WTC11 (cell line): ENCODE measurements around the gene NRG2.

Experiments
- ELF4 ChIP-seq: sonication (generic); formaldehyde crosslinking; IDR thresholded peaks from 2 replicates; pipeline ENCODE4 v1.8.1; 2022; ENCODE audit warnings: low read depth, mild to moderate bottlenecking, moderate library complexity, missing genetic modification reagents
- KAT7 ChIP-seq: sonication (generic); formaldehyde crosslinking; IDR thresholded peaks from 2 replicates; pipeline ENCODE4 v1.8.1; 2023; ENCODE audit warnings: missing genetic modification reagents, mild to moderate bottlenecking, borderline replicate concordance
- NR1H2 ChIP-seq: sonication (generic); formaldehyde crosslinking; IDR thresholded peaks from 2 replicates; pipeline ENCODE4 v1.9.0; 2021; ENCODE audit warnings: mild to moderate bottlenecking, moderate library complexity, missing genetic modification reagents
- SMAD4 ChIP-seq: sonication (generic); formaldehyde crosslinking; IDR thresholded peaks from 2 replicates; pipeline ENCODE4 v1.8.0; 2022; ENCODE audit warnings: mild to moderate bottlenecking, missing genetic modification reagents
- ZNF121 ChIP-seq: sonication (generic); formaldehyde crosslinking; IDR thresholded peaks from 2 replicates; pipeline ENCODE4 v1.8.0; 2023; ENCODE audit warnings: missing genetic modification reagents
- TF ChIP-seq, protein P1 (sequence below): fragments of 200-600 bp; IDR thresholded peaks from 2 replicates; pipeline ENCODE4 v1.8.0; 2022; ENCODE audit warnings: antibody characterized with exemption
- TF ChIP-seq, protein P2 (sequence below): sonication (generic); formaldehyde crosslinking; IDR thresholded peaks from 2 replicates; pipeline ENCODE4 v1.8.1; 2022; ENCODE audit warnings: missing genetic modification reagents, borderline replicate concordance
- TF ChIP-seq, protein P3 (sequence below): sonication (generic); formaldehyde crosslinking; conservative IDR thresholded peaks from 2 replicates; pipeline ENCODE4 v1.8.1; 2022; ENCODE audit warnings: mild to moderate bottlenecking, missing genetic modification reagents
- TF ChIP-seq, protein P4 (sequence below): sonication (generic); formaldehyde crosslinking; IDR thresholded peaks from 2 replicates; pipeline ENCODE4 v1.8.1; 2022; ENCODE audit warnings: low read depth, mild to moderate bottlenecking, moderate library complexity, missing genetic modification reagents, borderline replicate concordance
- TF ChIP-seq, protein P5 (sequence below): sonication (generic); formaldehyde crosslinking; IDR thresholded peaks from 2 replicates; pipeline ENCODE4 v1.8.0; 2023; ENCODE audit warnings: mild to moderate bottlenecking, missing genetic modification reagents
- TF ChIP-seq, protein P6 (sequence below): sonication (generic); formaldehyde crosslinking; IDR thresholded peaks from 2 replicates; pipeline ENCODE4 v1.8.0; 2022; ENCODE audit warnings: mild to moderate bottlenecking, missing genetic modification reagents

DNA sequence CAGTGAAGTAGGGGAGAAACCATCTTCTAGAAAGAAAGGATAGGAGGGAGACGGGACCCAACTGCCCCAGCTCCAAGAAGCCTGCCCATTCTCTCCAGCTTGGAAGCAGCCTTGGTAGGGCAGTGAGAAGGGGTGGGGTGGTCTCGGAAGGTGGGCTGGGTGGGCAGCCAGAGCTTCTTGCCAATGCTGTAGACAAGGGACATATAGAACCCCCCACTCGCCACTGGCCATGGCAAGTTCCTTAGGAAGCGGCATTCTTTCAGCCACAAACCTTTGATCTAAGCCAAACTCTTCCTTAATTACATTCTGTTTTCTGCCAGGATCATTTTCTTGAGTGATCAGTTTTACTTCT is 157.3 kb downstream of the NRG2 start:
- TF ChIP-seq, protein P1, sequence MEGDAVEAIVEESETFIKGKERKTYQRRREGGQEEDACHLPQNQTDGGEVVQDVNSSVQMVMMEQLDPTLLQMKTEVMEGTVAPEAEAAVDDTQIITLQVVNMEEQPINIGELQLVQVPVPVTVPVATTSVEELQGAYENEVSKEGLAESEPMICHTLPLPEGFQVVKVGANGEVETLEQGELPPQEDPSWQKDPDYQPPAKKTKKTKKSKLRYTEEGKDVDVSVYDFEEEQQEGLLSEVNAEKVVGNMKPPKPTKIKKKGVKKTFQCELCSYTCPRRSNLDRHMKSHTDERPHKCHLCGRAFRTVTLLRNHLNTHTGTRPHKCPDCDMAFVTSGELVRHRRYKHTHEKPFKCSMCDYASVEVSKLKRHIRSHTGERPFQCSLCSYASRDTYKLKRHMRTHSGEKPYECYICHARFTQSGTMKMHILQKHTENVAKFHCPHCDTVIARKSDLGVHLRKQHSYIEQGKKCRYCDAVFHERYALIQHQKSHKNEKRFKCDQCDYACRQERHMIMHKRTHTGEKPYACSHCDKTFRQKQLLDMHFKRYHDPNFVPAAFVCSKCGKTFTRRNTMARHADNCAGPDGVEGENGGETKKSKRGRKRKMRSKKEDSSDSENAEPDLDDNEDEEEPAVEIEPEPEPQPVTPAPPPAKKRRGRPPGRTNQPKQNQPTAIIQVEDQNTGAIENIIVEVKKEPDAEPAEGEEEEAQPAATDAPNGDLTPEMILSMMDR = no peak
- TF ChIP-seq, protein P2, sequence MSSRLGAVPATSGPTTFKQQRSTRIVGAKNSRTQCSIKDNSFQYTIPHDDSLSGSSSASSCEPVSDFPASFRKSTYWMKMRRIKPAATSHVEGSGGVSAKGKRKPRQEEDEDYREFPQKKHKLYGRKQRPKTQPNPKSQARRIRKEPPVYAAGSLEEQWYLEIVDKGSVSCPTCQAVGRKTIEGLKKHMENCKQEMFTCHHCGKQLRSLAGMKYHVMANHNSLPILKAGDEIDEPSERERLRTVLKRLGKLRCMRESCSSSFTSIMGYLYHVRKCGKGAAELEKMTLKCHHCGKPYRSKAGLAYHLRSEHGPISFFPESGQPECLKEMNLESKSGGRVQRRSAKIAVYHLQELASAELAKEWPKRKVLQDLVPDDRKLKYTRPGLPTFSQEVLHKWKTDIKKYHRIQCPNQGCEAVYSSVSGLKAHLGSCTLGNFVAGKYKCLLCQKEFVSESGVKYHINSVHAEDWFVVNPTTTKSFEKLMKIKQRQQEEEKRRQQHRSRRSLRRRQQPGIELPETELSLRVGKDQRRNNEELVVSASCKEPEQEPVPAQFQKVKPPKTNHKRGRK (CRISPR knock-in tag) = no peak
- TF ChIP-seq, protein P3, sequence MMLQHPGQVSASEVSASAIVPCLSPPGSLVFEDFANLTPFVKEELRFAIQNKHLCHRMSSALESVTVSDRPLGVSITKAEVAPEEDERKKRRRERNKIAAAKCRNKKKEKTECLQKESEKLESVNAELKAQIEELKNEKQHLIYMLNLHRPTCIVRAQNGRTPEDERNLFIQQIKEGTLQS (CRISPR knock-in tag) = no peak
- TF ChIP-seq, protein P4, sequence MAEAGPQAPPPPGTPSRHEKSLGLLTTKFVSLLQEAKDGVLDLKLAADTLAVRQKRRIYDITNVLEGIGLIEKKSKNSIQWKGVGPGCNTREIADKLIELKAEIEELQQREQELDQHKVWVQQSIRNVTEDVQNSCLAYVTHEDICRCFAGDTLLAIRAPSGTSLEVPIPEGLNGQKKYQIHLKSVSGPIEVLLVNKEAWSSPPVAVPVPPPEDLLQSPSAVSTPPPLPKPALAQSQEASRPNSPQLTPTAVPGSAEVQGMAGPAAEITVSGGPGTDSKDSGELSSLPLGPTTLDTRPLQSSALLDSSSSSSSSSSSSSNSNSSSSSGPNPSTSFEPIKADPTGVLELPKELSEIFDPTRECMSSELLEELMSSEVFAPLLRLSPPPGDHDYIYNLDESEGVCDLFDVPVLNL (CRISPR knock-in tag) = no peak
- TF ChIP-seq ELF4 (CRISPR knock-in tag) = no peak
- no peak for TF ChIP-seq SMAD4
- TF ChIP-seq, protein P5, sequence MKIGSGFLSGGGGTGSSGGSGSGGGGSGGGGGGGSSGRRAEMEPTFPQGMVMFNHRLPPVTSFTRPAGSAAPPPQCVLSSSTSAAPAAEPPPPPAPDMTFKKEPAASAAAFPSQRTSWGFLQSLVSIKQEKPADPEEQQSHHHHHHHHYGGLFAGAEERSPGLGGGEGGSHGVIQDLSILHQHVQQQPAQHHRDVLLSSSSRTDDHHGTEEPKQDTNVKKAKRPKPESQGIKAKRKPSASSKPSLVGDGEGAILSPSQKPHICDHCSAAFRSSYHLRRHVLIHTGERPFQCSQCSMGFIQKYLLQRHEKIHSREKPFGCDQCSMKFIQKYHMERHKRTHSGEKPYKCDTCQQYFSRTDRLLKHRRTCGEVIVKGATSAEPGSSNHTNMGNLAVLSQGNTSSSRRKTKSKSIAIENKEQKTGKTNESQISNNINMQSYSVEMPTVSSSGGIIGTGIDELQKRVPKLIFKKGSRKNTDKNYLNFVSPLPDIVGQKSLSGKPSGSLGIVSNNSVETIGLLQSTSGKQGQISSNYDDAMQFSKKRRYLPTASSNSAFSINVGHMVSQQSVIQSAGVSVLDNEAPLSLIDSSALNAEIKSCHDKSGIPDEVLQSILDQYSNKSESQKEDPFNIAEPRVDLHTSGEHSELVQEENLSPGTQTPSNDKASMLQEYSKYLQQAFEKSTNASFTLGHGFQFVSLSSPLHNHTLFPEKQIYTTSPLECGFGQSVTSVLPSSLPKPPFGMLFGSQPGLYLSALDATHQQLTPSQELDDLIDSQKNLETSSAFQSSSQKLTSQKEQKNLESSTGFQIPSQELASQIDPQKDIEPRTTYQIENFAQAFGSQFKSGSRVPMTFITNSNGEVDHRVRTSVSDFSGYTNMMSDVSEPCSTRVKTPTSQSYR (CRISPR knock-in tag) = no peak
- TF ChIP-seq, protein P6, sequence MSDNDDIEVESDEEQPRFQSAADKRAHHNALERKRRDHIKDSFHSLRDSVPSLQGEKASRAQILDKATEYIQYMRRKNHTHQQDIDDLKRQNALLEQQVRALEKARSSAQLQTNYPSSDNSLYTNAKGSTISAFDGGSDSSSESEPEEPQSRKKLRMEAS (CRISPR knock-in tag) = no peak
- no peak for TF ChIP-seq NR1H2
- no peak for TF ChIP-seq ZNF121 (CRISPR knock-in tag)
- TF ChIP-seq KAT7 (CRISPR knock-in tag) = no peak
